NCI-H1105 treated with DMSO at 0.1 percent for 48 hours (cell line): Measurements from ENCODE around the gene NUMB.

Experiments
- DNase-seq: peaks from one replicate; lab custom pipeline; 2025; lab: John Stamatoyannopoulos, UW

Gene NUMB

GRCh38 chr14:73261075-73261474, 197.3 kb downstream of the NUMB start:
- DNase-seq, result no peak

DNA sequence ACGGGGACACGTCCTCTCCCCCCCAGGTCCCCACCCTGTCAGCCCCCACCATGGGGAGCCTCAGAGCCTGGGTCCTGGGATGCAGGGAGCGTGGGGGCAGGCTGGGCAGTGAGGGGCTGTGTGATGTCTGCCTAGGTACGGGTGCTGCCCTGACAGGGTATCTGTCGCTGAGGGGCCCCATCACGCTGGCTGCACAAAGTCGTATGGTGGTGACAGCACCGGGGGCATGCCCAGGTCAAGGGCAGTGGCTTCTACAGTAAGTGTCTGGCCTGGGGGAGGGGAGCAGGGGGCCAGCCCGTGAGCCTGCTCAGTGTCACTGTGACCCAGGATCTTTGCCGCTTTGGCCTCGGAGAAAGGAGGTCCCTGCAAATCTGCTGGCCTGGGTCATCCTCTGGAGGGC, 197.8 kb downstream of the NUMB start:
- no peak for DNase-seq

DNA sequence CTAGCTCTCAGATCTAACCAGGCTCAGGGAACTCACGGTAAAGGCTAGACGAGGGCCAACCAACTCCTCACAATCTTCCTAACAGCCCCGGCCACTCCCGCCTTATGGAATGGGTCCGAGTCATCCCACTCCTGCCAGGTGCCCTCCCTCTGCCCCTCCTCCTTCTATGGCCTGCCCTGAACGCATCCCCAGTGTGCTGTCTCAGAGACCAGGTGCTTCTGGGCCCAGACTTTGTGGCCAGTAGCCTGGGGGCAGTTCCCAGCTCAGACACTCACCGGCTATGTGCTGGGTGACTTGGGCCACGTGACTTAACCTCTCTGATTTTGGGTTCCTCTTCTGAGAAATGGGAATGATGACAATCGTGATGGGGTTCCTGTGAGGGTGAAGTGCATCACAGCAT, 198.5 kb downstream of the NUMB start:
- DNase-seq, result no peak

DNA sequence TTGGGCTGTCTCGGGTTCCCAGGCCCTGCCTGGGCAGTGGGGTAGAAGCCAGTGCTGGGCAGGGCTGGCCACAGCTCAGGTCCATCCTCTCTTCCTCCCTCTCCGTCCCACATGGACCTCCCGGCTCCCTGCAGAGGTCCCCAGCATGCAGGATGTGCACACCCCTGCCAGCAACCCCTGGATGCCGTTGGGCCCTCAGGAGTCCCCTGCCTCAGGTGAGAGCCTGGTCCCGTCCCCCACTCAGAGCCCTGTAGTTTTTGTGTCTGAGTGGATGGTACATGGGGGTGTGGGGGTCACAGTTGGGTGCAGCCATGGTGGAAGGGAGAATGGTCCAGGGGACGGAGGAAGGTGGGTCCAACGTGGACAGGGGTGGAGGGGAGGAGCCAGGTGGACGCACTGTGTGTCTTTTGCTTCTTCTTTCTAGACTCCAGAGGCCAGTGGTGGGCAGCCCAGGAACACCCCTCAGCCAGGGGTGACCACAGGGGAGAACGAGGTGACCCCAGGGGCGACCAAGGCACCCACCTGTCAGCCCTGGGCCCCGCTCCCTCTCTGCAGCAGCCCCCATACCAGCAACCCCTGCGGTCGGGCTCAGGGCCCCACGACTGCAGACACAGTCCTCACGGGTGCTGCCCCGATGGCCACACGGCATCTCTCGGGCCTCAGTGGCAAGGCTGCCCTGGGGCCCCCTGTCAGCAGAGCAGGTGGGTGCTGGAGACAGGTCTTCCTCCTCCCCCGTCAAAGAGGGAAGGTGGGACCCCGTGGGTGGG, 199.3 kb downstream of the NUMB start:
- no peak for DNase-seq

GRCh38 chr14:73258076-73258475, 200.3 kb downstream of the NUMB start:
- no peak for DNase-seq

DNA sequence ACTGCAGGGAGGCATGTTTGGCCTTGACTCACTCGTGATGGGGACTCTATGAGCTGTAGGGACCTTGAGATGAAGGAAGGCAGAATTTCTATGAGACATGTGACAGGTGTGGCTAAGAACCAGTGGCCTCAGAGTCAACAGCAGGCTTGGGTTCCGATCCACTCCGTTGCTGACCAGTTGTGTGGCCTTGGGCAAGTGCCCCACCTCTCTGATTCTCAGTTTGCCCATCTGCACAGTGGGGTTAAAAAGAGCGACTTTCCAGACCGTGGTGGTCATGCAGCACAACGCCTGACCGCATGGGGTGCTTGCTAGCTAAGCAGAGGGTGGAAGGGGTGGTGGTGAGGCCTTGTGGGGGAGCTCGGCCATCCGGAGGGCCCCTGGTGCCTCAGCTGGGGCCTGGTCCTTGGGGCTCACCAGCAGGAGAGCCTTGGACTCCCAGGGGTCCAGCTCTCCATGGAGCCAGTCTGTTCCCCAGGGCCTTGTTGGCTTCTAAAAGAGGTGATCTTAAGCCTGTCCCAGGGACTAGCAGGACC, 202.6 kb downstream of the NUMB start:
- DNase-seq, result no peak

DNA sequence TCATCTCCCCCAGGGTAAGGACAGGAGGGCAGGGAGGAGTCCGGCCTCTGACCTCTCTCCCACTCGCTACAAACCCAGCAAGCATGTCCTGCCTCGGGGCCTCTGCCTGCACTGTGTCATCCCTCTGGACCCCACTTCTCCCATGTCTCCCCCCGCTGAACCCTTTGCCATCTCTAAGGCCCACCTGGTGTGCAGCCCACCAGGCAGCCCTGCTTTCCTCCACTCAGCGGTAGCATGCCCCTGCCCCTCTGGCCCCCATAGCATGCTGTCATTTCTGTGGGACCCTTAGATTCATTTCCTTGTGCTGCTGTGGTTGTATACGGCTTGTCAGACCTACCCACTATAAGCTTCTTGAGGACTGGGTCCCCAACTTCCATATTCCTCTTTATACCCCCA, 203.3 kb downstream of the NUMB start:
- DNase-seq, result no peak

GRCh38 chr14:73254247-73255004, 203.9 kb downstream of the NUMB start:
- DNase-seq, result no peak

DNA sequence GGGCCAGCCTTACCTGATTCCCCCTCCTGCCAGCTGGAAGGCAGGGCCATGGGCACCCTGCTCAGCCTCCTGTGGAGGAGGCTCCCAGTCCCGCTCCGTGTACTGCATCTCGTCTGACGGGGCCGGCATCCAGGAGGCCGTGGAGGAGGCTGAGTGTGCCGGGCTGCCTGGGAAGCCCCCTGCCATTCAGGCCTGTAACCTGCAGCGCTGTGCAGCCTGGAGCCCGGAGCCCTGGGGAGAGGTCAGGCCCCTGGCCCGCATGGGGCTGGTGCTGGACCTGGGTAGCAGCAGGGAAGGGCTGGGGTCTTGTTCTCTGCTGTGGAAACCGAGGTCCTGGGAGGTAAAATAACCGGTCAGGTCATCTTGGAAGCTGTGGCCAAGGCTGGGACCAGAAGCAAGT, 204.6 kb downstream of the NUMB start:
- DNase-seq, result no peak

DNA sequence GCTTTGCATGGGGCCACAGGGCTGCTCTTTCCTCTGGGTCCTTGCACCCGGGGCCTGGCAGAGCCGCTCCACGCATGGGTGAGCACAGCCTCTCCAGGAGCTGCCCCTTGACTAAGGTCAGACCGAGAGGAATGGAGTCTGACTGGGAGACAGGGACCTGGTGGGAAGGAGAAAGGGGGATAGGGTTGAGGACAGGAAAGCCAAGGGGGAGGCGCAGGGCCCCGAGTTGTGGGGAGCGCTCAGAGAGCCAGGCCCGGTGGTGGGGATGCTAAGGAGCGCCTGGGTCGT, 205.1 kb downstream of the NUMB start:
- DNase-seq, result no peak

DNA sequence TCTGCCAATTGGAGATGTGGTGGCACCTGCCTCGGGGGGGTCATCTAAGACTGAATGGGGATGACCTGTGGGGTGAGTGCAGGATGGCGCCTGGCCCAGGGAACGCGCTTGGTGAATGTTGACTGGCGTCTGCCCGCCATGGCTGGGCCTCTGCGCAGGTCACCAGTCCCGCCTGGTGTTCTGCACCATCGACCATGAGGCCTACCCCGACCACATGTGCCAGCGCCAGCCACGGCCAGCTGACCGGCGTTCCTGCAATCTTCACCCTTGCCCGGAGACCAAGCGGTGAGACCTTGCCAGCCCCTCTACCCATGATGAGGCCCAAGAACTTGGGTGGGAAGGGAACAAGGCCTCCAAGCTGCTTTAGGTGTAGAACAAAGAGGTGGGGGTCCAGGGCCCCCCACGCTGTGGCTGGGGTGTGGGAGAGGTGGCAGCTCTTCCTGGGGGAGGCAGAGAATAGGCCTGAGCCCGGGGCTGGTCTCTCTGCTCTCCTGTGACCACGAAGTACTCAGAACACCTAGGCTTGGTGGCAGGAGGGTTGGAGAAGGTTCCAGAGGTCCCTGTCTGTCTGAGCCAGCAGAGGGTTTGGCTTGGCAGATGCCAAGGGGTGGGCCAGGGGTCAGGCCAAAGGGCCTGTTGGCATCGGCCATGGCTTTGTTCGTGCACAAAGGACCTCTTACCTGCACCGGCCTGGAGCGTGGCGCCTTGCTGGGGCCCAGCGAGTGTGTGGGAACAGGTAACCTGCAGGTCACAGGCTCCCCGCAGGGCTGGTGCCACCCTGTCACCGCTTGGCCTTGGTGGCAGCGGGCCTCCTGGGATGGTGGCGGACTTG, 205.6 kb downstream of the NUMB start:
- DNase-seq, result no peak

DNA sequence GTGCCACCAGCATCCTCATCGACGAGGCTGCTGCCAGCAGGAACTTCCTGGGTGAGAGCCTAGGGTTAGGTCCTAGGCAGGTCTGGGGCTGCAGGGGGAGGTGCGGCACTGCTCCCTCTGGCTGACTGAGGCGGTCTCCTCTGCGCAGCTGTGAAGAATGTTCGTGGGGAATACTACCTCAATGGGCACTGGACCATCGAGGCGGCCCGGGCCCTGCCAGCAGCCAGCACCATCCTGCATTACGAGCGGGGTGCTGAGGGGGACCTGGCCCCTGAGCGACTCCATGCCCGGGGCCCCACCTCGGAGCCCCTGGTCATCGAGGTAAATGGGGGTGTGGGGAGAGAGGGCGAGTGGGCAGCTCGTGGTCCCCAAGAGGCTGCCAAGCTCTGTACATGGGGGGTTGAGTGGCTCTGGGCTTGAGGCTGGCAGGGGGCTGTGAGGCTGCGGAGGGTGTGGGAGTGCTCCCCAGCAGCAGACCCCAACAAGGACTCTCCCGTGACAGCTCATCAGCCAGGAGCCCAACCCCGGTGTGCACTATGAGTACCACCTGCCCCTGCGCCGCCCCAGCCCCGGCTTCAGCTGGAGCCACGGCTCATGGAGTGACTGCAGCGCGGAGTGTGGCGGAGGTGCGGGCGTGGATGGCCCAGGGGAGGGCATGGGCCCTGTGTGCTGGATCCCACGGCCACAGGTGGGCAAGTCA, 206.7 kb downstream of the NUMB start:
- no peak for DNase-seq

DNA sequence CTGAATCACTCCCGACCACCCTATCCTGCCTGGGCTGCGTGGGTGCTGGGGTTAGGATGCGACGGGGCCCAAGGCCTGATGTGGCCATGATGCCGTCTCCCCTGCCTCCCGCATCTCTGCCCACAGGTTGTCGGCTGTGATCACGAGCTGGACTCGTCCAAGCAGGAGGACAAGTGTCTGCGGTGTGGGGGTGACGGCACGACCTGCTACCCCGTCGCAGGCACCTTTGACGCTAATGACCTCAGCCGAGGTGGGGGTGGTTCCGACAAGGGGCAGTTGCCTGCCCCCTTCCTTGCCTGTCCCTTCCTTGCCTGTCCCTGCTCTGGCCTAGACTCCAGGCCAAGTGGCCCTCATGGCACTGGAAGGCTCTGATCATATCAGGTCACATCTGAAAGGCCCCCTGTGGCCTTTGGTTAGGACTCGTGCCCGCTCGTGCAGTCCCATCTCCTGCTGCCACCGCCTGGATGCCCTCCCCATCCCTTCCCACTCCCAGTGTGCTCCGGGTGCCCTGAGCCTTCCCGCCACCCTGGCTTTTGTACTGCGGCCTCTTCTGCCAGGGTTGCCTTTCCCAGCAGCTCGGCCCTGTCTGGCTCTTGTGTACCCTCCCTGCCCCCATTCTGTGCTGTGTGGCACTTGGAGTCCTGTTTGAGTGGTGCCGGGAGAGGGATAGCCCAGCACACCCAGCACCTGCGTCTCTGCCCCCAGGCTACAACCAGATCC, 207.4 kb downstream of the NUMB start:
- no peak for DNase-seq

GRCh38 chr14:73250317-73250713, 208.0 kb downstream of the NUMB start:
- no peak for DNase-seq

DNA sequence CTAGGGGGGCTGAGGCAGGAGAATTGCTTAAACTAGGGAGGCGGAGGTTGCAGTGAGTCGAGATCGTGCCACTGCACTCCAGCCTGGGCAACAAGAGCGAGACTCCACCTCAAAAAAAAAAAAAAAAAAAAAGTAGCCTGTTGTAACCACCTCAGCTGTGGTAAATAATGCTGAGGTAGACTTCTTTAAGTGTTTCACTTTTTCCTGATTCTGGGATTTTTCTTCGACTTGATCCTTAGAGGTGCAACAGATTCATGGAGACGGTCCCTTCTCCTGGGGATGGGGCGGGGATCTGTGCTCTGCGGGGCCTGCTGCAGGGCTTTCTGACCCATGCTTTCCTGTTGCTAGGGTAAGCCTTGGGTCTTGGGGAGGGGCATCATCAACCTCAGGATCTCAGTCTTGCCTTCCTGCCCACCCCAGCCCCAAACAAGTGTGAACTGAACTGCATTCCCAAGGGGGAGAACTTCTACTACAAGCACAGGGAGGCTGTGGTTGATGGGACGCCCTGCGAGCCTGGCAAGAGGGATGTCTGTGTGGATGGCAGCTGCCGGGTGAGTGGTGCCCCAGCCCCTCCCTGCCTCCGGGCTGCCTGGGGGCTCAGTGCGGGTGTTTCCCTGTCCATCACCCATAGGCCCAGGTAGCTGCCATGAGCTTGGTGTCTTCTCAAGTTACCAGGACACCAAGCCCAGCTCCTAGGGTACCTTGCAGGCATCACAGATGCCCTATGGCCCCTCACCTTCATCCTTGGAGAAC, 208.6 kb downstream of the NUMB start:
- no peak for DNase-seq

- no peak for DNase-seq
These were observed 209.2 kb downstream of the NUMB start for GRCh38 chr14:73249108-73249507.

GRCh38 chr14:73248108-73248868, 210.1 kb downstream of the NUMB start:
- no peak for DNase-seq

- DNase-seq, result no peak
These were observed 211.8 kb downstream of the NUMB start for GRCh38 chr14:73246387-73247150.
